Fibroblast of lung (primary cell): ENCODE results near the gene CENPF.

Experiments
- CTCF ChIP-seq, 2 donors: IDR thresholded peaks in 1 of 2; conservative IDR thresholded peaks in 1 of 2; 1 replicate in 1 of 2; 2 replicates in 1 of 2; pipeline ENCODE4 v1.5.1; 2011 to 2012; ENCODE audit warnings: low read length in 2 of 2, control low read depth in 1 of 2, inconsistent platforms in 1 of 2, low read depth in 1 of 2, mild to moderate bottlenecking in 1 of 2
- EZH2 ChIP-seq: IDR thresholded peaks from 2 replicates; pipeline ENCODE4 v1.5.1; 2012; ENCODE audit warnings: low read length, control low read depth, mild to moderate bottlenecking; ENCODE audit errors: missing control alignments

- TF ChIP-seq CTCF (conservative IDR thresholded peaks at IDR 0.05 in 1 of 2, IDR thresholded peaks at IDR 0.05 in 1 of 2; ENCODE audit: low read depth in 1 of 2, low read length in 2 of 2) (no peak), EZH2 (no peak)
These were observed 34.7 kb upstream of the CENPF start for GRCh38 chr1:214568328-214568727.
